Panc1 (cell line): ENCODE measurements around the gene FHAD1.

ENCODE experiments used
- POLR2AphosphoS5 ChIP-seq: IDR thresholded peaks from 2 replicates; pipeline ENCODE4 v1.6.1; 2012; ENCODE audit warnings: mild to moderate bottlenecking, low read depth, low read length, moderate library complexity
- SIN3A ChIP-seq: IDR thresholded peaks from 2 replicates; pipeline ENCODE4 v1.6.1; 2012; ENCODE audit warnings: low read depth, mild to moderate bottlenecking, low read length, moderate library complexity, borderline replicate concordance; ENCODE audit not compliant: insufficient read depth
- TCF7L2 ChIP-seq: IDR thresholded peaks from 2 replicates; pipeline ENCODE4 v1.6.1; 2011; ENCODE audit warnings: mild to moderate bottlenecking, low read depth, low read length, inconsistent platforms
- TF ChIP-seq, protein P1 (sequence below): fragments of 450-650 bp; IDR thresholded peaks from 2 replicates; pipeline ENCODE4 v1.5.1; 2017; ENCODE audit warnings: mild to moderate bottlenecking
- TF ChIP-seq, protein P2 (sequence below), 2 experiments: IDR thresholded peaks; 2 replicates each; pipeline ENCODE4 v1.6.1; 2011 to 2012; ENCODE audit warnings: low read depth in 2 of 2, control low read depth in 1 of 2, low read length in 1 of 2, mild to moderate bottlenecking in 1 of 2, moderate library complexity in 1 of 2; ENCODE audit not compliant: insufficient read depth in 1 of 2

DNA sequence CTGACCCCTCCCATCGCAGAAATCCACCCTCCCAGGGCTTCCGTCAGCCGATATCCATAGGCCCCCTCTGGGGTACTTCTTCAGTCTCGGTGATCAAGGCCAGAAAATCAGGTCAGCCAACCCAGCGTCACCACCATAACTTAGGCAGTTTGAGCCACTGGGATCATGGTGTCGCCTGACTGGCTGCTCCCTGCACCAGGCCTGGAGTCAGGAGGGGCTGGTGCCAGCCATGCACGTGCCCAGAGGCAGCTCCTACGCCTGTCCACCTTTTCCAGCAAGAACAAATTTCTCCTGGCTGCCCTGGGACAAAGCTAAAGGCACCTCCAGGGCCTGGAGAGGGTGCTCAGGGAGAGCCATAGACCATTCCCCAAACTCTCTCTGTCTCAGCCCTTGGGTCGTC, 186.4 kb downstream of the FHAD1 start:
- TF ChIP-seq, protein P1, sequence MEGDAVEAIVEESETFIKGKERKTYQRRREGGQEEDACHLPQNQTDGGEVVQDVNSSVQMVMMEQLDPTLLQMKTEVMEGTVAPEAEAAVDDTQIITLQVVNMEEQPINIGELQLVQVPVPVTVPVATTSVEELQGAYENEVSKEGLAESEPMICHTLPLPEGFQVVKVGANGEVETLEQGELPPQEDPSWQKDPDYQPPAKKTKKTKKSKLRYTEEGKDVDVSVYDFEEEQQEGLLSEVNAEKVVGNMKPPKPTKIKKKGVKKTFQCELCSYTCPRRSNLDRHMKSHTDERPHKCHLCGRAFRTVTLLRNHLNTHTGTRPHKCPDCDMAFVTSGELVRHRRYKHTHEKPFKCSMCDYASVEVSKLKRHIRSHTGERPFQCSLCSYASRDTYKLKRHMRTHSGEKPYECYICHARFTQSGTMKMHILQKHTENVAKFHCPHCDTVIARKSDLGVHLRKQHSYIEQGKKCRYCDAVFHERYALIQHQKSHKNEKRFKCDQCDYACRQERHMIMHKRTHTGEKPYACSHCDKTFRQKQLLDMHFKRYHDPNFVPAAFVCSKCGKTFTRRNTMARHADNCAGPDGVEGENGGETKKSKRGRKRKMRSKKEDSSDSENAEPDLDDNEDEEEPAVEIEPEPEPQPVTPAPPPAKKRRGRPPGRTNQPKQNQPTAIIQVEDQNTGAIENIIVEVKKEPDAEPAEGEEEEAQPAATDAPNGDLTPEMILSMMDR, result no peak
- TF ChIP-seq, protein P2, sequence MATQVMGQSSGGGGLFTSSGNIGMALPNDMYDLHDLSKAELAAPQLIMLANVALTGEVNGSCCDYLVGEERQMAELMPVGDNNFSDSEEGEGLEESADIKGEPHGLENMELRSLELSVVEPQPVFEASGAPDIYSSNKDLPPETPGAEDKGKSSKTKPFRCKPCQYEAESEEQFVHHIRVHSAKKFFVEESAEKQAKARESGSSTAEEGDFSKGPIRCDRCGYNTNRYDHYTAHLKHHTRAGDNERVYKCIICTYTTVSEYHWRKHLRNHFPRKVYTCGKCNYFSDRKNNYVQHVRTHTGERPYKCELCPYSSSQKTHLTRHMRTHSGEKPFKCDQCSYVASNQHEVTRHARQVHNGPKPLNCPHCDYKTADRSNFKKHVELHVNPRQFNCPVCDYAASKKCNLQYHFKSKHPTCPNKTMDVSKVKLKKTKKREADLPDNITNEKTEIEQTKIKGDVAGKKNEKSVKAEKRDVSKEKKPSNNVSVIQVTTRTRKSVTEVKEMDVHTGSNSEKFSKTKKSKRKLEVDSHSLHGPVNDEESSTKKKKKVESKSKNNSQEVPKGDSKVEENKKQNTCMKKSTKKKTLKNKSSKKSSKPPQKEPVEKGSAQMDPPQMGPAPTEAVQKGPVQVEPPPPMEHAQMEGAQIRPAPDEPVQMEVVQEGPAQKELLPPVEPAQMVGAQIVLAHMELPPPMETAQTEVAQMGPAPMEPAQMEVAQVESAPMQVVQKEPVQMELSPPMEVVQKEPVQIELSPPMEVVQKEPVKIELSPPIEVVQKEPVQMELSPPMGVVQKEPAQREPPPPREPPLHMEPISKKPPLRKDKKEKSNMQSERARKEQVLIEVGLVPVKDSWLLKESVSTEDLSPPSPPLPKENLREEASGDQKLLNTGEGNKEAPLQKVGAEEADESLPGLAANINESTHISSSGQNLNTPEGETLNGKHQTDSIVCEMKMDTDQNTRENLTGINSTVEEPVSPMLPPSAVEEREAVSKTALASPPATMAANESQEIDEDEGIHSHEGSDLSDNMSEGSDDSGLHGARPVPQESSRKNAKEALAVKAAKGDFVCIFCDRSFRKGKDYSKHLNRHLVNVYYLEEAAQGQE (IDR thresholded peaks at IDR 0.05; ENCODE audit: insufficient read depth in 1 of 2, low read depth in 2 of 2, low read length in 1 of 2), result no peak
- TF ChIP-seq SIN3A (no peak), POLR2AphosphoS5 (no peak), TCF7L2 (no peak)
